NCI-H1417 (cell line): Measurements from ENCODE around the gene CHKB.
"Not testable (repeated sequence)": the region's sequence is repeated elsewhere in the genome, so short reads cannot be mapped to it uniquely, and the experiment has no call there.

Experiments
- DNase-seq, 3 experiments: peaks; one replicate each; lab custom pipeline; 2025; lab: John Stamatoyannopoulos, UW

Gene CHKB

DNA sequence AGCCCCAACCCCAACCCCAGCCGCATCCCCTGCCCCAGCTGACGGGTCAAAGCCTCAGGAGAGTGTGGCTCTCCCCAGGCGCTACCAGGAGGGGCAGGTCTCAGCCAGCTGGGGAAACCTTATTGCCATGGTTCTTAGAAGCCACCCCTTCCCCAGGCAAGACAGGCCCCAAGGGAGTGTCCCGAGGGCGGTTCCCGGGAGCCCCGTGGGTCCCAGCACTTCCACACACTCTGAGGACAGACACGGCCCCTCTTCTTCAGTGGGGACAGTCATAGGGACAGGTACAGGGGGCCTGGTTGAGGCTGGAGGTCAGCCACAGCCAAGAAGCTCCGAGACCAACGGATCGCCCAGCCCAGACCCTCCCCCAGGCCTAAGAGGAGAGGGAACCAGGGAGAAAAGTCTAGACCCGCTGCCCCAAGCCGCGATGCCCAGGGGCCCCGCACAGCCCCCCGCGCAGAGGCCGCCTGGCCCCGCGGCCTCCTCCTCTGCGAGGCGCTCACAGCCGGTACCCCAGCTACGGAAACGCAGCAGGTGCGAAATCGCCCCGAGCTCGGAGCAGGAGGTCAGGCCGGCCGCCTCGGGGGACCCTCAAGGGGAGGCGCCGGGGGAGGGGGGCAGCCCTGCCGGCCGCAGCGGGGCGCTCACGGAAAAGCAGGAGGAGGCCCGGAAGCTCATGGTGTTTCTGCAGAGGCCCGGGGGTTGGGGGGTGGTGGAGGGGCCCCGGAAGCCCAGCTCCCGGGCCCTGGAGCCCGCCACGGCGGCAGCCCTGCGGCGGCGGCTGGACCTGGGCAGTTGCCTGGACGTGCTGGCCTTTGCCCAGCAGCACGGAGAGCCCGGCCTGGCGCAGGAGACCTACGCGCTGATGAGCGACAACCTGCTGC, 34.4 kb downstream of the CHKB start:
- no peak for DNase-seq

DNA sequence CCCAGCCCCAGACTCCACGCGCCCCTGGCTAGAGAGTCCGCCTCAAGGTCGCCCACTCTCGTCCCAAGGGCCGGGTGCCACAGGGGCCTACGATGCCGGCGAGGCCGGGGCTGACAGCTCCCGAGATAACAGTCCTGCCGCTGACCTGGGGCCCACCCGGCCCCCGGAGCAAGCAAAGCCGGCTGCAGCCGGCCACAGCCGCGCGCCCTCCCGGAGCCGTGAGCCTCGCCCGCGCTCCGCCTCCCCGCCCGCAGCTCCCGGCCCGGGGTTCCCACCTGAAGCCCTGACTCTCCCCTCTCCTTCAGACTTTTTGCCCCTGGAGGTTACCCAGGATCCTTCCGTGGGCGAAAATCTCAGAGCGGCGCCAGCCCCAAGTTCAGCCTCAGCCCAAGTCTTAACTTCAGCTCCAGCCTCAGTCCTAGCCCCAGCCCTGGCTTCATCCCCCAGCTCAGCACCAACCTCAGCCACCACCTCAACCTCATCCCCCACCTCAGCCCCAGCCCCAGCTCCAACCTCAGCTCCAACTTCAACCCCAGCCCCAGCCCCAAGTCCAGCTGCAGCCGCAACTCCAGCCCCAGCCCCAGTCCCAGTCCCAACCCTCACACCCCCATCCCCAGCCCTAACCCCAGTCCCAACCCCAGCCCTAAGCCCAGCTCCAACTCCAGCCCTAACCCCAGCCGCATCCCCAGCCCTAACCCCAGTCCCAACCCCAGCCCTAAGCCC, 35.2 kb downstream of the CHKB start:
- no peak for DNase-seq

DNA sequence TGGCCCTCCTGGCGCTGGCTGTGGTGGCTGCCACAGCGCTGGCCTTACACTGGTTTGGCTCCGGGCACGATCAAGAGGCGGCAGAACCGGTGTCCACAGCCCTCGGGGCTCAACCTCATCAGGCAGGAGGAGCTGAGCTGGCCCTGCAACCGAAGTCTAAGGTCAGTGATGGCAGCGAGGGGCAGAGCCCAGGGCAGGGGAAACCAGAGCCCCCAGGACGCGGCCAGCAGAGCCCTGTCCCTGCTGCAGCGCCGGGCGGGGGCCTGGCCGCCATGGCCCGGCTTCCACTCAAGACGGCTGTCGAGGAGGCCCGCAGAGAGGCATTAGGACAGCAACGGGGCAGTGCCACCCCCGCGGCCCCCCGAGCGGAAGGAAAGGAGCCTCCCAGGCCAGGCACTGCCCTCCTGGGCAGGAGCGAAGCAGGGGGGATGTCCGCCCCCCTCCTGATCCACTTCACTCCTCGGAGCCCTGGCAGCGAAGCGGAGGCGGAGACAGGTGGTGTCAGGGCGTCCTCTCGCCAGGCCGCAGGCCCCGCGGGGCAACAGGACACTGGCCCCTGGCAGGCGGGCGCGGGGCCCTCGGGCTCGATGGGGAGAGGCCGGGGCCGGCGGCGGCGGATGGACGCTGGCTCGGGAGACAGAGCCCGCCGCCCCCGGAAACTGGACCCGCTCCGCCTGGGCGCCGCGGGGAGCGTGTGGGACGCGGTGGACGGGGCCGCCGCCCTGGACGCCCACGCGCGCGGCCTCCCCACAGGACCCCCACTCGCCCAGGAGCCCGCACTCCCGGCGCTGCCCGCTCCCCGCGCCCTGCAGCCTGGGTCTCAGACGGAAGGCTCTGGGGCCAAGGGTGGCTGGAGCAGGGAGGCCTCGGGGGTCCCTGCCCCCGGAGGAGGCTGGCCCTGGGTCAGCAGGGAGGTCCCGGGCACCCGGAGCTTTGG, 36.1 kb downstream of the CHKB start:
- no peak for DNase-seq

DNA sequence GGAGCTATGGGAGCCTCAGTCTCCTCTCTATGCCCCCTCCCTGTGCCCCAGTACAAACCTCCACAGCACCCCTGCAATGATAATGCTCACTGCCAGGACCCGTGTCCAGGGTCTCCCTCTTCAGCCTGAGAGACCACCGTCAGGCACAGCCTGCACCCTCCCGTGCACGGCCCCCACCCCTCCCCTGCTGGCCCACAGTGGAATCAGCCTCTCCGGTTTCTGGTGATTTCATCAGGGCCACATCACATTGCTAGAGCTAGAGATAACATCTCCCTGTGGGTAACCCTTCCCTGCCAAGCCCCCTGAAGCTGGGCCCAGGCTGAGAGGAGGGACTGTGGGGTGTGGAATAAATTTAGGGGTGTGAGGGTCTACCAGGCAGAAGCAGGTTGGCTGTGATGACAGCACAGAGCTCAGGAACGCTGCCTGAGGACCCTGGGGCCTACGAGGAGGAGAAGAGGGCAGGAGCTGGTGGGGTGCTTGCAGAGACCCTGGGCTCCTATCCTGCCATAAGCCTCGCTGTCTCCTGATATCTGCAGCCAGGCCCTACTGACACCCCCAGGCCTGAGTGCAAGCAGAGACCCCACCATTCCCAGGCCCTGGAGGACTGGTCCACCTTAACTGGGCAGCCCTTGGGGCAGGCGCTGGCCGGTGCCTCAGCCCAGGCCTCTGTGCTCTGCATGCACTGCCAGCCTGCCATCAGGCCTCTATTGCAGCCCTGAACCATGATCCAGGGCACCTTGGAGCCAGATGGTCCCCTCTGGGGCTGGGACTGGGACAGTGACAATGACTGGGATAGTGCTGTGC, 36.9 kb downstream of the CHKB start, which contains the start of gene KLHDC7B:
Gene KLHDC7B, plus strand, starts transcription at position 378 of the 804 bp plus-strand sequence. Its CDS starts 345 bp downstream, at position 723.
- no peak for DNase-seq

DNA sequence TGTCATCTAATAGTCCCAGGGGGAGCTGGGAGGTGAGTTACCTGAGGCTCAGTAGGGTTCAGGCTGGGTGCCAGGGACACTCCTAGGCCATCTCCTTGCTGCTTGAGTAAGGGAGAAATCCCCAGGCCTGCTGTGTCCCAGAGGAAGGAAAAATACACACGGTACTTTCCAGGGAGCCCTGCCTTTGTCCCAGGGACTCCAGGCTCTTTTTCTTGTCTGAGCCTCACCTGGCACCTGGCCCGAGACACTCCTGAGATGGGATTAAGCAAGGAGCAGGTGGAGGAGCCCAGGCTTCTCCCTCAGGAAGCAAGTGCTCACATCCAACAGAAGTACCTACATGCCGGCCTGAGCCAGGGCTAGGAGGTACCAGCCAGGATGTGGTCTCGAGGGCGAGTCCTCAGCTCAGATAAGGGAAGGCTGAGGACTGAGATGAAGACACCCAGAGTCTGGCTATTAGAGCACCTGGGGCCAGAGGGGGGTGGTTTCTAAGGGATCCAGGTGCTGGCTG, 37.8 kb downstream of the CHKB start:
- no peak for DNase-seq

DNA sequence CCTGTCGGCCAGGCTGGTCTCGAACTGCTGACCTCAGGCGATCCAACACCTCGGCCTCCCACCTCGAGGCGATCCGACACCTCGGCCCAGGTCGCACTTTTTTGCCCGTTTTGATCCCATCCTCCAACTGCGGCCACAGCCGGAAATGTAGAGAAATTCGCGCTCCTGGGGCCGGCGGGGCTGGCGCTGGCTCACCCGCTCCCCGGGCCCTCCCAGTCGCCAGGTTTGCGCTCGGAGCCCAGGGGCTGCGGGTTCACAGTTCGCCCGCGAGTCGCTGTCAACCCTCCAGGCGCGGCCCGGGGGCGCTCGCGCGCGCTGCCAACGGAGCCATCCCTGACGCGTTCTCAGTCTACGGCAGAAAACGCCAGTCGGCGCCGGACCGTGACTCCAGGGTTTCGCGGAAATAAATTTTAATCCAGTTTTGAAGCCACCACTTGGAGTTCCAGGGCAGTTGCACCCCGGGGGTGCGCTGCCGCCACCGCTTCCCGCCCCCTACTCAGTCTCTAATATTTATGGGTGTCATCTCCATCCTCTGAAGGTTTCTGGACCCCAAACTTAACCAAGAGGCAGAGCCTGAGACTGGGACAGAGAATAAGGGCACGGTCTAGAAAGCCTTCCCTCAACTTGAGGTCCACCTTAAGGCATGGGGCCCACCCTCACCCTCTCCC, 38.4 kb downstream of the CHKB start:
- DNase-seq = peak; percentile 6 to 26 (median 20)

DNA sequence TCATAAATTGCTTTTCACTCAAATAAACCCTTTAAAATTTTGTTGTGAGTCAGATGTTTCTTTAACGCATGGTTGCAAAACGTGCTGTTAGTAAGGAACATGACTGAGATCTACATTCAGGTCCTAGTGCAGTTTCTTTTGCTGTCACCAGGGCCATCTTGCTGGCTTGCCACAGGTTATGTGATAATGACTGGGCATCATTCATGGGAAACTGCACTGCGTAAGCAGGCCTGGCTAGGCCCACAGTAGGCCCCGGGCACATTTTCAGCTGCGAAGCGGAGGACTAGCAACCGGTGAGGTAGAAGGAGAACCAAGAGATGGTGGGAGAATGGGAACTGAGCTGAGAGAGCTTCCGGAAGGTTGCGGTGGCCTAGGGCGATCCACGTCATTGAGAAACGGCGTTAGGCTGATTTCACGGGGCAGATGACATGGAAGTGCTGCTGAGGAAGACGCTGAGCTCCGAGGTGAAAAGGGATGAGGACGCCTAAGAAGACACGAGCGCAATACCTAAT, 40.2 kb downstream of the CHKB start:
- no peak for DNase-seq

DNA sequence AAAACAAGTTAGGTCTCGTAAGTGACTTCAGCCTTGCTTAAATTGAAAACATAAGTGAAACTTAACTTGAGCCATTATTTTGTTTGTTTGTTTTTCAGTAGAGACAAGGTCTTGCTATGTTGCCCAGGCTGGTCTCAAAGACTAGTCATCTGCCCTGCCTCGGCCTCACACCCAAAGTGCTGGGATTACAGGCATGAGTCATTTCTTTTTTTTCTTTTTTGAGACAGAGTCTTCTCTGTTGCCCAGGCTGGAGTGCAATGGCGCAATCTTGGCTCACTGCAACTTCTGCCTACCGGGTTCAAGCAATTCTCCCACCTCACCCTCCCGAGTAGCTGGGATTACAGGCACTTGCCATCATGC, 41.0 kb downstream of the CHKB start:
- DNase-seq = not testable (repeated sequence)

DNA sequence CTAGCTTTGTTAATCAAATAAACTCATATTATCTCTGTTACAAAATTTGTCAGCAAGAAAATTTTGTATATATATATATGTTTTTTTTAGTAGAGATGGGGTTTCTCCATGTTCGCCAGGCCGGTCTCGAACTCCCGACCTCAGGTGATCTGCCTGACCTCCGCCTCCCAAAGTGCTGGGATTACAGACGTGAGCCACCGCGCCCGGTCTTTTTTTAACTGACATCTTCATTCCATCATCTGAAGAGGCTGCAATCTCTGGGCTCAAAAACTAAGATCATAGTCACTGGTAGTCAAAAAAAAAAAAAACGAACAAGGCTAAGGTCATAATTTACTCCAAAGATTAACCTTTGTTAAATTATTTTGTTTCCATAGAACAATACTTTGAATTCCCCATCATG, 42.3 kb downstream of the CHKB start:
- no peak for DNase-seq

DNA sequence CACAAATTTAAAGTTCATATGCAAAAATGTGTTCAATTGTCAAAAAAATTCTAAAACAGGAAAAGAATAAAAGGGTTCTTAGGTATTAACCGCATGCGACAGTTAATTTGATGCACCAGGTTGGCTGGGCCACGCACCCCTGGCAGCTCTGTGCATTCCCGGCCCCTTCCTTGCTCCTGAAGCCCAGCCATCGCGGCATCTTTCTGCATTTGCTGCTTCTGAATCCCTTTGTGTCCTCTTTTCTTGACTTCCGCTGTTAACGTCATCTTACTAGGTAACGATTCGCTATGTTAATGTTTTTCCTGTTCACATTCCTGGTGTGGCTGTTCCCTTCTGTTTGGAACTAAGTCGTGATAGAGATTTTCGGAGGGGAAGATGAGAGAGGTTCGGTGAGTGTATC, 44.9 kb downstream of the CHKB start:
- no peak for DNase-seq

DNA sequence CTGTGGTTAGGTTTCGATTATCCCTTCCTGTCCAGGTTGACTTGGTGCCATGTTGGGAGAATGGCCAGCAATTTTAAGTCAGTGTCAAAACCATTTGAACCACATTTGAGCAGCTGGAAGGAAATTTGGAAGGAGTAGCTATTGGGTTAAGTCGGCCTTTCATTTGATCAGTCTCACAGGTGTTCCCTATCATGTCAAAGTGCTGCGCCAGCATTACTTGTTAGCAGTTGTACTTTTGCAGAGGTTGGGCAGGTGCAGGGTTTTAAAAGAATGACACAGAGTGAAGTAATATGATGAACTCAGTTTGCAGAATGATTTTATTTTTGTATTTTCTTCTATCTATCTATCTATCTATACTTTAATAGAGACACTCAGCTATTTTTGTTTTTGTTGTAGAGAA, 46.4 kb downstream of the CHKB start:
- no peak for DNase-seq

DNA sequence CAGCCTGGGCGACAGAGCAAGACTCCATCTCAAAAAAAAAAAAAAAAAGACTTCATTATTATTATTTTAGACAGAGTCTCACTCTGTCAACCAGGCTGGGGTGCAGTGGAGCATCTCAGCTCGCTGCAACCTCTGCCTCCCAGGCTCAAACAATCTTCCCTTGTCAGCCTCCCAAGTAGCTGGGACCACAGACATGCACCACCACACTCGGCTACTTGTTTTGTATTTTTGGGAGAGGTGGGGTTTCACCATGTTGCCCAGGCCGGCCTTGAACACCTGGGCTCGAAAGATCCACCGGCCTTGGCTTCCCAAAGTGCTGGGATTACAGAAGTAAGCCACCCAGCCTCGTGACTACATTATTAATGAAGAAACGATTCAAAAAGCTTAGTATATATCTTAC, 47.5 kb downstream of the CHKB start:
- no peak for DNase-seq

DNA sequence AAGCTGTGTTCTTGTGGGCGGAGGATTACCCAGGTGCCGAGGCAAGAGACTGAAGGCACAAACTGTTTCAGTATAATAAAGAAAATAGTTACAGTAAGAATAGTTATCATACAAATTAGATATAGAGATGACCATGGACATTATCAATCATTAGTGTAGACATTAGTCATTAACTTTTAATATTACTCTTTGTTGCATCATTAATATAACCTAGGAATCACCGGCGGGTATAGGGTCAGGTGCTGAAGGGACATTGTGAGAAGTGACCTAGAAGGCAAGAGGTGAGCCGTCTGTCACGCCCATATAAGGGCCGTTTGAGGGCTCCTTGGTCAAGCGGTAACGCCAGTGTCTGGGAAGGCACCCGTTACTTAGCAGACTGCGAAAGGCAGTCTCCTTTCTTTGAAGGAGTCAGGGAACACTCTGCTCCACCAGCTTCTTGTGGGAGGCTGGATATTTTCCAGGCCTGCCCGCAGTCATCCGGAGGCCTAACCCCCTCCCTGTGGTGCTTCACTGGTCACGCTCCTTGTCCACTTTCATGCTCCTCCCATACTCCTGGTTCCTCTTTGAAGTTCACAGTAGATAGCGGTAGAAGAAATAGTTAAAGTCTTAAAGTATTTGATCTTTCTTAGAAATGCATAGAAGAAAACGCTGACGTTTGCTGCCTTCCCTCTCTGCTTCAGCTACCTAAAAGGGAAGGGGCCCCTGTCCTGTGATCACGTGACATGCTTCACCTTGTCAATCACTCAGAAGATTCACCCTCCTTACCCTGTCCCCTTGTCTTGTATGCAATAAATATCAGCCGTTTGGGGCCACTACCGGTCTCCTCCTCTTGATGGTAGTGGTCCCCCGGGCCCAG, 48.6 kb downstream of the CHKB start:
- DNase-seq = not testable (repeated sequence)

DNA sequence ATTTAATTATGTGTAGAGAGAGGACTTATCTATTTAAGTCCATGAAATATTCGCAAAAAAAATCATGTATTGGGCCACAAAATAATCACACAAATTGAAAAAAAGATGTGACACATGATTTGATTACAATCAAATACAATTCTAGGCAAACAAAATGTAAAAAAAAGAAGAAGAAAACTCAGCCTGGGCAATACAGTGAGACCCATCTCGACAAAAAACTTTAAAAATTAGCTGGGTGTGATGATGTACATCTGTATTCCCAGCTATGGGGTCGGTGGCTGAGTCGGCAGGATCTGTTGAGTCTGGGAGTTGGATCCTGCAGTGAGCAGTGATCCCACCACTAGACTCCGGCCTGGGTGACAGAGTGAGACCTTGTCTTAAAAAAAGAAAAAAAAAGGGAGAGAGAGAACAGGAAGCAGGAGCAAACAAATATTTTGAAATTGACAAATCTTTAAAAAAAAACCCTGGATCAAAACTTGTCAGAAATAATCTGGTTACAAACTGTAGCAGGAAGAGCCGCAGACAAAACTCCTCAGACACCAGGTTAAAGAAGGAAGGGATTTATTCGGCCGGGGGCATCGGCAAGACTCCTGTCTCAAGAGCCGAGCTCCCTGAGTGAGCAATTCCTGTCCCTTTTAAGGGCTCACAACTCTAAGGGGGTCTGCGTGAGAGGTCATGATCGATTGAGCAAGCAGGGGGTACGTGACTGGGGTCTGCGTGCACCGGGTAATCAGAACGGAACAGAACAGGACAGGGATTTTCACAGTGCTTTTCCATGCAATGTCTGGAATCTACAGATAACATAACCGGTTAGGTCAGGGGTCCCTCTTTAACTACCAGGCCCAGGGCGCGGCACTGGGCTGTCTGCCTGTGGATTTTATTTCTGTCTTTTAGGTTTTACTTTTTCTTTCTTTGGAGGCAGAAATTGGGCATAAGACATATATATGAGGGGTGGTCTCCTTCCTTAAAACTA, 49.5 kb downstream of the CHKB start:
- no peak for DNase-seq

DNA sequence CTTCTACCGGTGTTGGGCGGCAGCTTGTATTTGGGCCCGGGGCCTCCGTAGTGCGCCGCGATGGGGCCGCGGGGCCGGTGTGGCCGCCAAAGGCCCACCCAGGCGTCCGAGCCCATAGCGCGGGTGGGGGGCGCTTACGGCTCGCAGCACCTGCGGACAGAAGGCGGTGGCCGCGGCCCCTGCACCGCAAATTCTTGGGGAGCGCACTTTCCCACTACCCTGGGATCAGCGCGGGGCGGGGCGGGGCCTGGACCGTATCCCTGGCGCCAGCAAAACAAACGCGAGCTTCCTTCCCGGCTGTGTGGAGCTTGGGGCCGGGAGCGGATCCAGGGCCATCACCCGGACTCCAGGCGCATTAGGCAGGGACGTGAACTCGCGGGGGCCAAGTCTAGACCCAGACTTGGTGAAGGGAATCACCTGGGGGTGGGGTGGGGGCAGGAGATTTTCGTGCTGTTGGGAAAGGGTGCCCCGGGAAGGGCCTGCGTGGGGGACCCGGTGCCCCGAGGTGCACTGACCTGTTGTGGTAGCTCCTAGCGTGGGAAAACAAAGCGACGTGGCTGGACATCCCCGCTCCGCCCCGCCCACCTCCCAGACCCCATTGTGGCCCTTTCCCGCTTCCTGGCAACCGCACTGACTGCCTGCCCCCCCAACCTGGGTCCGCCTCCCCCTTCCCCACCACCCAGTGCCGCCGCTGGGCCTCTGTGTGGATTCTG, 50.5 kb downstream of the CHKB start:
- peak in 2 of 3 experiments; percentile 56 to 61 for DNase-seq

DNA sequence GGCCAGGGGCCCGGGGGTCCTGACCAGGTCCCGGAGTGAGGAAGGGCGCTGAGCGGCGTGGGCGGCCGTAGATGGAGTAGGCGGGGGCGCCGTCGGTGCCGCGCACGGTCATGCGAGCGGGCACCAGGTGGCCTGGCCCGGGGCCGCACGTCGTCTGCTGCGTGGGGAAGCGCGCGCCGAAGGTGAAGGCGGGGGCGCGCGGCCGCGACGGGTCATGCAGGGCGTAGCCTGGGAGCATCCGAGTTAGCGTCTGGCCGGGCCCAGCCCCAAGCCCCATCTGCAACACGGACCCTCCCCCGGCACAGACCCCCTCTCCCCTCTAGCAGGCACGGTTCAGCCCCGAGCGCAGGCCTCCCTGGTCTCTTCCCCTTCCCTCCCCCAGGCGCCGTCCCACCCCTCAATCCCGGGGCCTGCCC, 51.1 kb downstream of the CHKB start:
- DNase-seq = peak in 2 of 3 experiments; percentile 44 to 54

DNA sequence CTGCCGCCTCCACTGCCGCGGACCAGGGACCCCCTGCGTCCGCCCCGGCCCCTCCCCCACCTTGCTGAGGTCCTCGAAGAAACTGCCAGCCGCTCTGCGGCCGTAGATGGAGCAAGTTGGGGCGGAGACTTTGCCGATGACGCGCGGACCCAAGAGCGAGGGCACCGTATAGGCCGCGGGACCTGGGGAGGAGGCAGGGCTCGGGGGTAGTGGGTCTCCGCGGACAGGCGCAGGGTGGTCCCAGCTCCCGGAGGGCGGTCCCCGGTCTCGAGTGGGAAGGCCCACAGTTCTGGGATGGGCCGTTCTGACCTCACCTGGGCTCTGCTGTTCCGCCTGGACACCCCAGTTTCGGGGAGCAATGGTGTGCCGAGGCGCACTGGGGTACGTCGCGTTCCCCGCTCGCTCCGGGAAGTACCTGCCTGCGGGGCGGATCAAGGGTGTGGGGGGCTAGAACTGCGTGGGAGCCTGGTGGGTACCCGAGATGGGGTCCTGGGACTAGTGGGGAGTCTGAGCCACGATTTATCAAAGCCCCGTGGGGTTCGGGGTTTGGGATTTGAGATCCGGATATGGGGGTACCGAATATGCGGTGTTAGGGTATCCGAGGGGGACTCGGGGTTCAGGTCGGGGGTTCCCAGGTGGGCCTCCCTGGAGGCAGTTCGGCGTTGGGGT, 51.6 kb downstream of the CHKB start:
- DNase-seq = peak in 1 of 3 experiments; percentile 2
